ENCODE data around the gene STK17A. TPM values are rescaled to one million over a fixed set of nuclear protein-coding genes. Genes with fewer than 3 reads are reported as not detected.

STK17A gene
- polyA plus RNA-seq, 1 of the 3 experiments (the other 2 are of a cell fraction): 47.8 TPM

DNA sequence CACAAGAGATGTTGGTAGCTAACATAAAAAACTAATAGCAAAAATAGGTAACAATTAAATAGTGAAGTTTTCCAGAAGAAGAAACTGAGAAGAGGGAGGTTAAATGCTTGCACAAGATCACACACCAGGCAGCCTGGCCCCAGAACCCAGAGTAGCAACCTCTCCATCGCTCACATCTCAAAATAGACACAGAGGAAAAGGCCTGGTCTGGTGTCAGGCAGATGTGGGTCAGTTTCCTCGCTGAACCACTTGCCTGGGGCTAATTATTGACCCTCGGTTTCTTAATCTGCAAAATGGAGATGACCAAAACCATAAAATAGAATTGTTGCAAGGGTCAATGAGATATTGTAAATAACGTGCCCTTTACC is 44.5 kb upstream of the STK17A start:
- no peaks in the 10 kb centered on the region for H4K20me1 ChIP-seq (ENCODE audit: insufficient read depth)
- no peak overlapping the region for H3K4me3 ChIP-seq (ENCODE audit: low read depth in 2 of 2, low read length in 1 of 2)
- DNase-seq: no peak
- POLR2A ChIA-PET: no interaction called here
- H3K4me2 ChIP-seq: no peak overlapping the region
- H3K27ac ChIP-seq (ENCODE audit: low read depth in 2 of 2, low read length in 1 of 2): no peak overlapping the region
- H3K4me1 ChIP-seq (ENCODE audit: control insufficient read depth in 1 of 2, insufficient read depth in 2 of 2, low read depth in 1 of 2, low read length in 1 of 2): peaks cover 10 to 22% of the 10 kb centered on the region in 2 experiments; a peak in 3 of 4 replicates
- WGBS (ENCODE audit: low lambda C conversion rate): 50% methylated on average over 4 of the region's 4 CpGs
- peaks cover 12% of the 10 kb centered on the region for H3F3A ChIP-seq (replicated peaks; ENCODE audit: insufficient read depth)
- TF ChIP-seq CHD2 (IDR thresholded peaks at IDR 0.05; ENCODE audit: low read length, partially characterized antibody) (no peak), FOXJ3 (CRISPR knock-in tag; IDR thresholded peaks at IDR 0.05) (no peak), TAF1 (IDR thresholded peaks at IDR 0.05; ENCODE audit: borderline replicate concordance, low read depth, low read length) (no peak), MXI1 (IDR thresholded peaks at IDR 0.05; ENCODE audit: low read depth, low read length) (no peak), GABPA (IDR thresholded peaks at IDR 0.05; ENCODE audit: low read depth) (no peak), EP300 (IDR thresholded peaks at IDR 0.05; ENCODE audit: borderline replicate concordance in 1 of 2, low read depth in 1 of 2, low read length in 1 of 2) (no peak), ELF1 (IDR thresholded peaks at IDR 0.05) (no peak), RAD21 (IDR thresholded peaks at IDR 0.05; ENCODE audit: low read length) (no peak), JUND (IDR thresholded peaks at IDR 0.05) (no peak), YY1 (IDR thresholded peaks at IDR 0.05; ENCODE audit: low read depth) (no peak), SIN3A (IDR thresholded peaks at IDR 0.05; ENCODE audit: borderline replicate concordance, low read depth, low read length) (no peak), TEAD4 (IDR thresholded peaks at IDR 0.05; ENCODE audit: borderline replicate concordance, insufficient read depth) (no peak)
- TF ChIP-seq, protein P1, sequence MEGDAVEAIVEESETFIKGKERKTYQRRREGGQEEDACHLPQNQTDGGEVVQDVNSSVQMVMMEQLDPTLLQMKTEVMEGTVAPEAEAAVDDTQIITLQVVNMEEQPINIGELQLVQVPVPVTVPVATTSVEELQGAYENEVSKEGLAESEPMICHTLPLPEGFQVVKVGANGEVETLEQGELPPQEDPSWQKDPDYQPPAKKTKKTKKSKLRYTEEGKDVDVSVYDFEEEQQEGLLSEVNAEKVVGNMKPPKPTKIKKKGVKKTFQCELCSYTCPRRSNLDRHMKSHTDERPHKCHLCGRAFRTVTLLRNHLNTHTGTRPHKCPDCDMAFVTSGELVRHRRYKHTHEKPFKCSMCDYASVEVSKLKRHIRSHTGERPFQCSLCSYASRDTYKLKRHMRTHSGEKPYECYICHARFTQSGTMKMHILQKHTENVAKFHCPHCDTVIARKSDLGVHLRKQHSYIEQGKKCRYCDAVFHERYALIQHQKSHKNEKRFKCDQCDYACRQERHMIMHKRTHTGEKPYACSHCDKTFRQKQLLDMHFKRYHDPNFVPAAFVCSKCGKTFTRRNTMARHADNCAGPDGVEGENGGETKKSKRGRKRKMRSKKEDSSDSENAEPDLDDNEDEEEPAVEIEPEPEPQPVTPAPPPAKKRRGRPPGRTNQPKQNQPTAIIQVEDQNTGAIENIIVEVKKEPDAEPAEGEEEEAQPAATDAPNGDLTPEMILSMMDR (IDR thresholded peaks at IDR 0.05): no peak
- TF ChIP-seq, protein P2, sequence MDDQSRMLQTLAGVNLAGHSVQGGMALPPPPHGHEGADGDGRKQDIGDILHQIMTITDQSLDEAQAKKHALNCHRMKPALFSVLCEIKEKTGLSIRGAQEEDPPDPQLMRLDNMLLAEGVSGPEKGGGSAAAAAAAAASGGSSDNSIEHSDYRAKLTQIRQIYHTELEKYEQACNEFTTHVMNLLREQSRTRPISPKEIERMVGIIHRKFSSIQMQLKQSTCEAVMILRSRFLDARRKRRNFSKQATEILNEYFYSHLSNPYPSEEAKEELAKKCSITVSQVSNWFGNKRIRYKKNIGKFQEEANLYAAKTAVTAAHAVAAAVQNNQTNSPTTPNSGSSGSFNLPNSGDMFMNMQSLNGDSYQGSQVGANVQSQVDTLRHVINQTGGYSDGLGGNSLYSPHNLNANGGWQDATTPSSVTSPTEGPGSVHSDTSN (IDR thresholded peaks at IDR 0.05): no peak
- TF ChIP-seq, protein P3, sequence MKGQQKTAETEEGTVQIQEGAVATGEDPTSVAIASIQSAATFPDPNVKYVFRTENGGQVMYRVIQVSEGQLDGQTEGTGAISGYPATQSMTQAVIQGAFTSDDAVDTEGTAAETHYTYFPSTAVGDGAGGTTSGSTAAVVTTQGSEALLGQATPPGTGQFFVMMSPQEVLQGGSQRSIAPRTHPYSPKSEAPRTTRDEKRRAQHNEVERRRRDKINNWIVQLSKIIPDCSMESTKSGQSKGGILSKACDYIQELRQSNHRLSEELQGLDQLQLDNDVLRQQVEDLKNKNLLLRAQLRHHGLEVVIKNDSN (IDR thresholded peaks at IDR 0.05; ENCODE audit: borderline replicate concordance, low read depth): no peak
- TF ChIP-seq, protein P4, sequence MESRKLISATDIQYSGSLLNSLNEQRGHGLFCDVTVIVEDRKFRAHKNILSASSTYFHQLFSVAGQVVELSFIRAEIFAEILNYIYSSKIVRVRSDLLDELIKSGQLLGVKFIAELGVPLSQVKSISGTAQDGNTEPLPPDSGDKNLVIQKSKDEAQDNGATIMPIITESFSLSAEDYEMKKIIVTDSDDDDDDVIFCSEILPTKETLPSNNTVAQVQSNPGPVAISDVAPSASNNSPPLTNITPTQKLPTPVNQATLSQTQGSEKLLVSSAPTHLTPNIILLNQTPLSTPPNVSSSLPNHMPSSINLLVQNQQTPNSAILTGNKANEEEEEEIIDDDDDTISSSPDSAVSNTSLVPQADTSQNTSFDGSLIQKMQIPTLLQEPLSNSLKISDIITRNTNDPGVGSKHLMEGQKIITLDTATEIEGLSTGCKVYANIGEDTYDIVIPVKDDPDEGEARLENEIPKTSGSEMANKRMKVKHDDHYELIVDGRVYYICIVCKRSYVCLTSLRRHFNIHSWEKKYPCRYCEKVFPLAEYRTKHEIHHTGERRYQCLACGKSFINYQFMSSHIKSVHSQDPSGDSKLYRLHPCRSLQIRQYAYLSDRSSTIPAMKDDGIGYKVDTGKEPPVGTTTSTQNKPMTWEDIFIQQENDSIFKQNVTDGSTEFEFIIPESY (IDR thresholded peaks at IDR 0.05; ENCODE audit: borderline replicate concordance, low read depth): no peak
- no peaks in the 10 kb centered on the region for H3K9me3 ChIP-seq
- H3K9ac ChIP-seq: no peak overlapping the region
- CTCF ChIA-PET: interaction anchor here (0.6 to 2.7 kb wide), 4 partner anchors 19 to 83 kb away, joined by 3 to 18 read pairs (median 4); partner anchors contain the start of gene STK17A
- H3K36me3 ChIP-seq (replicated peaks in 1 of 2; ENCODE audit: control insufficient read depth in 1 of 2, insufficient read depth in 2 of 2, low read length in 1 of 2): no peaks in the 10 kb centered on the region
- H3K9me2 ChIP-seq: no peaks in the 10 kb centered on the region
- H3K27me3 ChIP-seq (ENCODE audit: insufficient read depth): peaks cover 2% of the 10 kb centered on the region
- no peaks in the 10 kb centered on the region for H3K79me2 ChIP-seq (ENCODE audit: insufficient read depth)
- H2AFZ ChIP-seq (ENCODE audit: low read depth): no peak overlapping the region
